ENCODE measurements around the gene OXCT1. TPM values are rescaled to one million over a fixed set of nuclear protein-coding genes. Genes with fewer than 3 reads are reported as not detected.

Gene OXCT1
- total and polyA plus RNA-seq, 2 of the 4 experiments (the other 2 are of a cell fraction), result 14.2 to 16.3 TPM

- Histone ChIP-seq H4K91ac (ENCODE audit: insufficient read depth, low read depth, low read length) (no peak overlapping the region), H3K56ac (ENCODE audit: extremely low read depth, insufficient read depth, low read length) (no peak overlapping the region), H4K20me1 (ENCODE audit: insufficient read depth, low read length) (no peaks in the 10 kb centered on the region), H2BK20ac (ENCODE audit: low read depth, low read length) (no peak overlapping the region), H4K8ac (ENCODE audit: low read depth in 2 of 2, low read length in 2 of 2) (no peak overlapping the region), H3K79me1 (ENCODE audit: low read depth in 1 of 2, low read length in 2 of 2) (peaks cover 0 to 4% of the 10 kb centered on the region in 2 experiments; a peak in 2 of 4 replicates), H3K27ac (ENCODE audit: insufficient read depth, low read length) (no peak overlapping the region), H3K36me3 (ENCODE audit: control insufficient read depth, insufficient read depth, low read length) (peaks cover 4% of the 10 kb centered on the region; the same call in 1 of the 2 replicates), H3K4me3 (ENCODE audit: insufficient read depth, low read depth, low read length) (no peak overlapping the region), H3K4me2 (ENCODE audit: low read depth, low read length) (no peak overlapping the region), H2AK9ac (replicated peaks; ENCODE audit: low read depth, low read length, poor library complexity) (no peak overlapping the region), H2BK120ac (ENCODE audit: low read depth, low read length) (no peak overlapping the region), H4K5ac (ENCODE audit: low read depth, low read length) (no peak overlapping the region), H3K9me3 (ENCODE audit: control insufficient read depth, insufficient read depth, low read length) (no peaks in the 10 kb centered on the region), H3K9me1 (ENCODE audit: insufficient read depth, low read length) (peaks cover 4% of the 10 kb centered on the region), H3K18ac (ENCODE audit: low read depth, low read length) (no peak overlapping the region), H3K14ac (replicated peaks; ENCODE audit: low read depth, low read length) (no peak overlapping the region), H2BK5ac (ENCODE audit: low read depth, low read length, poor library complexity, severe bottlenecking) (no peak overlapping the region), H3K9ac (ENCODE audit: low read depth, low read length) (no peak overlapping the region), H3K4ac (ENCODE audit: low read depth, low read length) (no peak overlapping the region), H2AK5ac (ENCODE audit: low read depth, low read length) (no peak overlapping the region), H3K4me1 (ENCODE audit: control insufficient read depth, insufficient read depth, low read length) (peaks cover 7% of the 10 kb centered on the region), H3K23ac (ENCODE audit: low read depth, low read length) (no peak overlapping the region), H2AFZ (replicated peaks; ENCODE audit: low read length, poor library complexity) (no peak overlapping the region), H2BK15ac (ENCODE audit: low read depth, low read length) (no peak overlapping the region), H3K27me3 (ENCODE audit: control insufficient read depth, insufficient read depth, low read length) (no peaks in the 10 kb centered on the region)
- in situ Hi-C loops (cut with MboI; ENCODE audit: low sequenced_read_pairs) (loop anchor here (5.0 to 25.0 kb wide), 2 partner anchors 133 to 578 kb away; no protein-coding TSS in a partner anchor), dilution Hi-C loops (cut with HindIII; ENCODE audit: low sequenced_read_pairs, unreplicated experiment) (no loop called here), intact Hi-C loops (cut with micrococcal nuclease) (loop anchor here (5.0 kb wide), 3 partner anchors 118 to 1123 kb away; no protein-coding TSS in a partner anchor)
- ChIA-PET POLR2A (ENCODE audit: unreplicated experiment) (no interaction called here), CTCF (interaction anchor here (0.5 kb wide), 1 partner anchor 327 kb away, joined by 4 read pairs; no protein-coding TSS in a partner anchor)
- no CpG with 5 or more reads among the region's 1 CpG for WGBS, 2 experiments (ENCODE audit: extremely low coverage in 2 of 2, insufficient read length in 1 of 2)
- no peak for TF ChIP-seq BHLHE40 (IDR thresholded peaks at IDR 0.05; ENCODE audit: low read depth, low read length)
- no peak for TF ChIP-seq NFE2L2 (IDR thresholded peaks at IDR 0.05; ENCODE audit: low read depth, low read length)
- TF ChIP-seq USF2 (IDR thresholded peaks at IDR 0.05; ENCODE audit: low read depth, low read length), result no peak
- no peak for TF ChIP-seq SMC3 (IDR thresholded peaks at IDR 0.05; ENCODE audit: low read depth, low read length)
- no peak for TF ChIP-seq RCOR1 (IDR thresholded peaks at IDR 0.05; ENCODE audit: insufficient replicate concordance, low read length)
- no peak for TF ChIP-seq RFX5 (IDR thresholded peaks at IDR 0.05; ENCODE audit: low read depth, low read length)
- TF ChIP-seq, protein P1, sequence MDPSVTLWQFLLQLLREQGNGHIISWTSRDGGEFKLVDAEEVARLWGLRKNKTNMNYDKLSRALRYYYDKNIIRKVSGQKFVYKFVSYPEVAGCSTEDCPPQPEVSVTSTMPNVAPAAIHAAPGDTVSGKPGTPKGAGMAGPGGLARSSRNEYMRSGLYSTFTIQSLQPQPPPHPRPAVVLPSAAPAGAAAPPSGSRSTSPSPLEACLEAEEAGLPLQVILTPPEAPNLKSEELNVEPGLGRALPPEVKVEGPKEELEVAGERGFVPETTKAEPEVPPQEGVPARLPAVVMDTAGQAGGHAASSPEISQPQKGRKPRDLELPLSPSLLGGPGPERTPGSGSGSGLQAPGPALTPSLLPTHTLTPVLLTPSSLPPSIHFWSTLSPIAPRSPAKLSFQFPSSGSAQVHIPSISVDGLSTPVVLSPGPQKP (IDR thresholded peaks at IDR 0.05; ENCODE audit: borderline replicate concordance, low read depth, low read length), result no peak
- no peak for TF ChIP-seq CHD1 (IDR thresholded peaks at IDR 0.05; ENCODE audit: low read depth, low read length)
- TF ChIP-seq MXI1 (IDR thresholded peaks at IDR 0.05; ENCODE audit: borderline replicate concordance, low read depth, low read length), result no peak
- no peak for TF ChIP-seq MAFK (IDR thresholded peaks at IDR 0.05; ENCODE audit: low read depth, low read length)
- no peak for TF ChIP-seq MAZ (IDR thresholded peaks at IDR 0.05; ENCODE audit: borderline replicate concordance, low read depth, low read length)
- no peak for TF ChIP-seq POLR2A (IDR thresholded peaks at IDR 0.05; ENCODE audit: low read depth, low read length)
- no peak for TF ChIP-seq CEBPB (IDR thresholded peaks at IDR 0.05; ENCODE audit: low read depth, low read length)
- ATAC-seq (ENCODE audit: low read depth), result no peak
- BruUV-seq (replicated peaks), result no TSS peak
- DNase-seq, result no peak
These were observed 30.0 kb downstream of the OXCT1 start for GRCh38 chr5:41840251-41840650.
